A673 (cell line): Measurements from ENCODE around the gene DPH7. TPM values are rescaled to one million over a fixed set of nuclear protein-coding genes. Genes with fewer than 3 reads are reported as not detected.

Experiments used
- BruUV-seq: library from RNA; stranded (reverse); fragments of 400-500 nt; replicated peaks from 2 replicates; lab custom pipeline; 2021; lab: Mats Ljungman, UMichigan
- CTCF ChIA-PET: fragments of 300-600 bp; sonication (Branson Sonifier 250); formaldehyde crosslinking; loops from one replicate; lab custom pipeline; 2022; ENCODE audit warnings: antibody characterized with exemption; lab: Charles Lee
- POLR2A ChIA-PET: fragments of 300-600 bp; sonication (Branson Sonifier 250); formaldehyde crosslinking; loops from one replicate; lab custom pipeline; 2022; ENCODE audit warnings: antibody characterized with exemption; ENCODE audit not compliant: low non-redundant PET; lab: Charles Lee
- DNase-seq: peaks from one replicate; pipeline ENCODE4 v3.0.0-alpha.2; 2015; ENCODE audit warnings: low spot score
- H3K27ac ChIP-seq: fragments of 200-600 bp; sonication (generic); 2 replicates; pipeline ENCODE4 v1.5.1; 2016; ENCODE audit warnings: mixed run types, low read depth, mild to moderate bottlenecking, mixed read lengths, antibody characterized with exemption, low read length; ENCODE audit not compliant: poor library complexity, severe bottlenecking
- H3K27me3 ChIP-seq: fragments of 200-600 bp; sonication (generic); replicated peaks from 2 replicates; pipeline ENCODE4 v1.6.1; 2017; ENCODE audit warnings: mixed run types, low read depth, mild to moderate bottlenecking, mixed read lengths, antibody characterized with exemption, low read length; ENCODE audit not compliant: insufficient read depth, poor library complexity
- H3K36me3 ChIP-seq: fragments of 200-600 bp; sonication (generic); 2 replicates; pipeline ENCODE4 v1.6.1; 2016; ENCODE audit warnings: mixed run types, mild to moderate bottlenecking, mixed read lengths, antibody characterized with exemption, low read length; ENCODE audit not compliant: insufficient read depth, poor library complexity, severe bottlenecking
- H3K4me1 ChIP-seq: fragments of 200-600 bp; sonication (generic); 2 replicates; pipeline ENCODE4 v1.6.1; 2017; ENCODE audit warnings: mixed run types, mild to moderate bottlenecking, mixed read lengths, antibody characterized with exemption, low read length; ENCODE audit not compliant: insufficient read depth, poor library complexity, severe bottlenecking
- H3K4me3 ChIP-seq: fragments of 200-600 bp; sonication (generic); 2 replicates; pipeline ENCODE4 v1.5.1; 2016; ENCODE audit warnings: low read depth, mixed run types, mild to moderate bottlenecking, mixed read lengths, low read length; ENCODE audit not compliant: poor library complexity, severe bottlenecking
- H3K9me3 ChIP-seq: fragments of 200-600 bp; sonication (generic); 2 replicates; pipeline ENCODE4 v1.6.1; 2016; ENCODE audit warnings: mixed run types, low read depth, mild to moderate bottlenecking, mixed read lengths, antibody characterized with exemption, low read length; ENCODE audit not compliant: poor library complexity, severe bottlenecking
- CTCF ChIP-seq: fragments of 300-800, 200-600 bp; sonication (generic); conservative IDR thresholded peaks from 2 replicates; pipeline ENCODE4 v1.5.1; 2017; ENCODE audit warnings: low read depth, mild to moderate bottlenecking, antibody characterized with exemption, low read length, moderate library complexity, mixed read lengths
- EZH2 ChIP-seq: fragments of 200-600 bp; sonication (generic); IDR thresholded peaks from 2 replicates; pipeline ENCODE4 v1.6.1; 2017; ENCODE audit warnings: borderline replicate concordance, low read depth, mild to moderate bottlenecking, mixed read lengths, antibody characterized with exemption, low read length; ENCODE audit not compliant: poor library complexity, severe bottlenecking
- intact Hi-C: fragments of 100-400 bp; cut with micrococcal nuclease; formaldehyde crosslinking; loops from one replicate; pipeline ENCODE4 v1.10.0; 2022; ENCODE audit not compliant: unreplicated experiment
- total RNA-seq: library from RNA; stranded (reverse); gene quantifications from 2 replicates; pipeline ENCODE4 v1.2.3, GENCODE V29; 2021

Gene DPH7
- total RNA-seq, 1 experiment from 2014 or later, result 56.9 TPM

GRCh38 chr9:137589441-137590122 is 10.9 kb upstream of the DPH7 start:
- H3K36me3 ChIP-seq, result peaks cover 35% of the 10 kb centered on the region
- peak overlapping the region; percentile 94 for H3K4me3 ChIP-seq
- peak overlapping the region; percentile 77 for H3K27ac ChIP-seq
- TF ChIP-seq EZH2, result no peak
- TF ChIP-seq CTCF, result no peak
- ChIA-PET CTCF (no interaction called here), POLR2A (no interaction called here)
- DNase-seq, result peak; percentile 32
- intact Hi-C loops, result no loop called here
- no TSS peak for BruUV-seq
- H3K9me3 ChIP-seq, result no peaks in the 10 kb centered on the region
- H3K27me3 ChIP-seq, result no peaks in the 10 kb centered on the region
- peaks cover 7% of the 10 kb centered on the region for H3K4me1 ChIP-seq

- Histone ChIP-seq H3K27ac (peak overlapping the region; percentile 77), H3K27me3 (no peaks in the 10 kb centered on the region), H3K4me1 (peaks cover 7% of the 10 kb centered on the region), H3K9me3 (no peaks in the 10 kb centered on the region), H3K4me3 (peak overlapping the region; percentile 94), H3K36me3 (peaks cover 35% of the 10 kb centered on the region)
- no TSS peak for BruUV-seq
- TF ChIP-seq CTCF (no peak), EZH2 (no peak)
- intact Hi-C loops, result no loop called here
- DNase-seq, result no peak
- ChIA-PET POLR2A (no interaction called here), CTCF (no interaction called here)
Observed at GRCh38 chr9:137588891-137589290, 10.2 kb upstream of the DPH7 start.

GRCh38 chr9:137588311-137588710 is 9.6 kb upstream of the DPH7 start:
- no peaks in the 10 kb centered on the region for H3K27me3 ChIP-seq
- CTCF ChIA-PET, result no interaction called here
- H3K9me3 ChIP-seq, result no peaks in the 10 kb centered on the region
- no peak for TF ChIP-seq CTCF
- TF ChIP-seq EZH2, result no peak
- H3K4me3 ChIP-seq, result peak overlapping the region; percentile 94
- POLR2A ChIA-PET, result no interaction called here
- H3K36me3 ChIP-seq, result peaks cover 39% of the 10 kb centered on the region
- intact Hi-C loops, result no loop called here
- DNase-seq, result no peak
- peak overlapping the region; percentile 21 for H3K27ac ChIP-seq
- BruUV-seq, result no TSS peak
- peaks cover 7% of the 10 kb centered on the region for H3K4me1 ChIP-seq
